Hematopoietic multipotent progenitor cell (in vitro differentiated cells): ENCODE data around the gene SLC25A40. TPM values are rescaled to one million over a fixed set of nuclear protein-coding genes. Genes with fewer than 3 reads are reported as not detected.
"Not testable (repeated sequence)": the region's sequence is repeated elsewhere in the genome, so short reads cannot be mapped to it uniquely, and the experiment has no call there.

Source experiments
- DNase-seq, 3 donors: peaks; one replicate each; pipeline ENCODE4 v3.0.0-alpha.2; 2011 to 2015; ENCODE audit warnings: low read depth in 2 of 3, low spot score in 2 of 3
- total RNA-seq: library from RNA; depleted of rRNA; stranded (reverse); fragments of >200 nt; gene quantifications from one replicate; pipeline ENCODE4 v1.2.3, GENCODE V29; 2012

Gene SLC25A40, protein sequence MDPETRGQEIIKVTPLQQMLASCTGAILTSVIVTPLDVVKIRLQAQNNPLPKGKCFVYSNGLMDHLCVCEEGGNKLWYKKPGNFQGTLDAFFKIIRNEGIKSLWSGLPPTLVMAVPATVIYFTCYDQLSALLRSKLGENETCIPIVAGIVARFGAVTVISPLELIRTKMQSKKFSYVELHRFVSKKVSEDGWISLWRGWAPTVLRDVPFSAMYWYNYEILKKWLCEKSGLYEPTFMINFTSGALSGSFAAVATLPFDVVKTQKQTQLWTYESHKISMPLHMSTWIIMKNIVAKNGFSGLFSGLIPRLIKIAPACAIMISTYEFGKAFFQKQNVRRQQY
- 7.8 TPM for total RNA-seq

DNA sequence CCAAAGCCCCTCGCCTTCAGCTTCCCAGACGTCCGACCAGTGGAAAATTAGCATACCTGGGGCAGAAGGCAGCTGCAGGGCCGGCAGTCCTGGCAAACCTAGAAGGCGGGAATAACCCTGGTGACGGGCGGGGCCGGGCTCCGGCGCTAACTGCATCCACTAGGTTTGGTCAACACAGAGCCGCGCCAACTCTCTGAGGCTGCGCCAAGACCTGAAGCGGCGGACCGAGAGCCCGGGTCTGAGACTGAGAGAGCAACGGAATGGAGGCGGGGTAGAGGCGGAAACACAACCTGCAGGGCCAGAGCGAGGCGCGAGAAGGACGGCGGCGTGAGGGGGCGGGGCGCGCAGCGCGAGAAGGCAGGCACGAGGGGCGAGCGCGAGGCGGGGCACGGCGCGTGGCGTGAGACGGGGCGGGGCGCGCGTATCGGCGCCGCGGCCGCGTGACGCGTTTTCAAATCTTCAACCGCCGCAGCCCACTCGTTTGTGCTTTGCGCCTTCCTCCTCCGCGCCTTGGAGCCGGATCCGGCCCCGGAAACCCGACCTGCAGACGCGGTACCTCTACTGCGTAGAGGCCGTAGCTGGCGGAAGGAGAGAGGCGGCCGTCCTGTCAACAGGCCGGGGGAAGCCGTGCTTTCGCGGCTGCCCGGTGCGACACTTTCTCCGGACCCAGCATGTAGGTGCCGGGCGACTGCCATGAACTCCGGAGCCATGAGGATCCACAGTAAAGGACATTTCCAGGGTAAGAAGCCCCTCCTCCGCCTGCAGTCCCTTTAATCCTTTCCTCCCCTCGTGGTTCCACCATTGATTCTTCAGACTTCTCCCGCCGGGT lies at the start of gene SLC25A40, which contains the start of gene DBF4:
TSS of gene SLC25A40 (minus strand) at position 321 of the 829 bp plus-strand sequence. CDS start 17,633 bp downstream, outside the sequence.
TSS of gene DBF4 (plus strand) at position 454 of the 829 bp plus-strand sequence. CDS start at position 694, 240 bp downstream.
- peak; percentile 87 to 93 (median 92) for DNase-seq

DNA sequence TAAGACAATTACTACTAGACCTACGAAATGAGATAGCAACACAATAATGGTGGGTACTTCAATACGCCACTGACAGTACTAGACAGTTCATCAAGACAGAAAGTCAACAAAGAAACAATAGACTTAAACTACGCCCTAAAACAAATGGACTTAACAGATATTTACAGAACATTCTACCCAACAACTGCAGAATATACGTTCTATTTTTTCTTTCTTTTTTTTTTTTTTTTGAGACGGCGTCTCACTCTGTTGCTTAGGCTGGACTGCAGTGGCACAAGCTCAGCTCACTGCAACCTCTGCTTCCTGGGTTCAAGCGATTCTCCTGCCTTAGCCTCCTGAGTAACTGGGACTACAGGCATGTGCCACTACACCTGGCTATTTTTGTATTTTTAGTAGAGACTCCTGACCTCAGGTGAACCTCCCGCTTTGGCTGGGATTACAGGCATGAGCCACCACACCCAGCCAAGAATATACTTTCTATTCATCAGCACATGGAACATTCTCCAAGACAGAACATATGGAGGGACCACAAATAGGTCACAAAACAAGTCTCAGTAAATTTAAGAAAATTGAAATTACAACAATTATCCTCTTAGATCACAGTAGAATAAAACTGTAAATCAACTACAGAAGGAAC lies 46.7 kb upstream of the SLC25A40 start:
- DNase-seq, result not testable (repeated sequence)

DNA sequence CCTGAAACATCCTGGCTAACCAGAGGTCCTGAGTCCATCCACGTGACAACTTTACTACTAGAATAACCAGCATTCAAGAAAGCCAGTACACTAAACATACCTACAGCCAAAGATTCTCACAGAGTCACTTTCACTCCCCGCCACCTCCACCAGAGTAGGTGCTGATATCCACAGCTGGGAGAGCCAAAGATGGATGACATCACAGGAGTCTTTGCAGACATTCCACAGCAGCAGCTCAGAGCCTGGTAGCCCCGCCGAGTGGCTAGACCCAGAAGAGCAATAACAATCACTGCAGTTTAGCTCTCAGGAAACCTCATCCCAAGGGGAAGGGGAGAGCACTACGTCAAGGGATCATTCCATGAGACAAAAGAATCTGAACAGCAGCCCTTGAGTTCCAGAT lies 44.4 kb upstream of the SLC25A40 start:
- DNase-seq, result no peak

DNA sequence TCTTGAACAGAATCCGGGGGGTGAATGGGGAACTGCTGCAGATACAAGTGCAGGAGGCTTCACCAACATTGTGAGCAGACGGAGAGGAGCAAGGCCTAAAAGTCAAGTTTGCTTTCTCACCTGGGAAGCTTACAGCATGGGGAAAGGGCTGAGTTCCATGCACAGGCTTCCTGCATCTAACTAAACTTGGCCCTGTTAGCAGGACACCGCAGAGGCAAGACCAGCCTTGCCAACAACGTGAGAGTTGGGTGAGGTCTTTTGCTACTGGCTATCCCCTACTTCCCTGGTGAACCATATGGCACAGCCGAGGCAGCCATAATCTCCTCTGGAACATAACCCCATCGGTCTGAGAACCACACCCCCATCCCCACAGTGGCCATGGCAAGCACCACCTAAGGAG lies 43.7 kb upstream of the SLC25A40 start:
- no peak for DNase-seq

DNA sequence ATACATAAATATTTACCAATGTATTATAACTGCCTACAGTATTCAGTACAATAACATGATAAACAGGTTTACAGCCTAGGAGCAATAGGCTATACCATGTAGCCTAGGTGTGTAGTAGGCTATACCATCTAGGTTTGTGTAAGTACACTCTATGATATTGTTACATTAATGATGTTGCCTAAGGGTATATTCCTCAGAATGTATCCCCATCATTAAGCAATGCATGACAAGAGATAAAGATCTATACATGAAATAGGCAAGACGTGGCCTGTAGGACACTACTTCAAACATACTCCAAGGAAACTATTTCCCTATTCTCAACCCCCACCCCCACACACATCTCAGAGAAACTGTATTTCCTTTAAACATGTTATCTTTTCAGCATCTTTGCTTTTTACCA lies 42.6 kb upstream of the SLC25A40 start:
- no peak for DNase-seq

DNA sequence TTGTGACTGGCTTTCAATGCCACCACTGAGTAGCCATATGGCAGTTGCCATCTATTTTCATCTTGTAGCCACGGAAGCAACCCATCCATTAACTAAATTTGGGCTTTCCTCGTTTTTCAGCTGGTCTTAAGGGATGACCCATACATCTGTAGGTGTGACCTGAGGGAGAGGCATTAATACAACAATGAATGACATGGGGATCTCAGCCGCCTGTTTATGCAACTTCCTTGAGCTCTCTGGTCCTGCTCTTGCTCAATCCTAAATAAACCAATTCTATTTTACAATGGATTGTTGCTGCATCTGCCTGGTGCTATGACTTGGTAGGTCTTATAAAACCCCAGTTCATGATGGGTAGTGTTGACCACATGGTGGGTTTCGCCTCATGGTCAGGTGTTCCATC lies 36.0 kb upstream of the SLC25A40 start:
- DNase-seq, result no peak

DNA sequence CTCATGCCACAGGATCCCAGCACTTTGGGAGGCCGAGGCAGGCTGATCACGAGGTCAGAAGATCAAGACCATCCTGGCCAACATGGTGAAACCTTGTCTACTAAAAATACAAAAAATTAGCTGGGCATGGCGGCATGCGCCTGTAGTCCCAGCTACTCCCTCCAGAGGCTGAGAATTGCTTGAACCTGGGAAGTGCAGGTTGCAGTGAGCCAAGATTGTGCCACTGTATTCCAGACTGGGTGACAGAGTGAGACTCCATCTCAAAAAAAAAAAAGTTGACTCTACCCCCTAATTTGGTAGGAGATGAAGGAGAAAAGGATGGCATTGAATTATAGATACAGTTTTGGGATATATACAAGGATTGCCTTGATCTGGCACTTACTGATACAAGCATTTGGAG lies 32.7 kb upstream of the SLC25A40 start:
- not testable (repeated sequence) for DNase-seq

DNA sequence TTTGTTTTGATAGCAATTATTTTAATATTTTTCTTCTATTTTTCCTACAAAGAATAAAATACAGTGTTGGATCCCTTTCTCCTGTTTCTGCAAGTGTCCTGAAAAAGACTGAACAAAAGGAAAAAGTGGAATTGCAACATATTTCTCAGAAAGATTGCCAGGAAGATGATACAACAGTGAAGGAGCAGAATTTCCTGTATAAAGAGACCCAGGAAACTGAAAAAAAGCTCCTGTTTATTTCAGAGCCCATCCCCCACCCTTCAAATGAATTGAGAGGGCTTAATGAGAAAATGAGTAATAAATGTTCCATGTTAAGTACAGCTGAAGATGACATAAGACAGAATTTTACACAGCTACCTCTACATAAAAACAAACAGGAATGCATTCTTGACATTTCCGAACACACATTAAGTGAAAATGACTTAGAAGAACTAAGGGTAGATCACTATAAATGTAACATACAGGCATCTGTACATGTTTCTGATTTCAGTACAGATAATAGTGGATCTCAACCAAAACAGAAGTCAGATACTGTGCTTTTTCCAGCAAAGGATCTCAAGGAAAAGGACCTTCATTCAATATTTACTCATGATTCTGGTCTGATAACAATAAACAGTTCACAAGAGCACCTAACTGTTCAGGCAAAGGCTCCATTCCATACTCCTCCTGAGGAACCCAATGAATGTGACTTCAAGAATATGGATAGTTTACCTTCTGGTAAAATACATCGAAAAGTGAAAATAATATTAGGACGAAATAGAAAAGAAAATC lies 31.2 kb upstream of the SLC25A40 start:
- not testable (repeated sequence) for DNase-seq

DNA sequence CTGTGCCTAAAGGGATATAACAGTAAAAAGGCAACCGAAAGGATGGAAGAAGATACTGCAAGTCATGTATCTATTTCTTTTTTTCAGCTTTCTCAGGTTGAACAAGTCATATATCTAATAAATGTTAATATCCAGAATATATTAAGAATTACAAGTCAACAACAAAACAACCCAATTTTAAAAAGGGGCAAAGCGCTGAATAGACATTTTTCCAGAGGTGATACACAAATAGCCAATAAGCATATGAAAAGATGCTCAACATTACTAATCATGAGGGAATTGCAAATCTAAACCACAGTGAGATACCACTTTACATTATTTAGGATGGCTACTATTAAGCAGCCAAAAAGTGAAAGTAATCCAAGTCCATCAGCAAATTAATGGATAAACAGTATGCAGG lies 23.1 kb upstream of the SLC25A40 start:
- DNase-seq, result no peak

DNA sequence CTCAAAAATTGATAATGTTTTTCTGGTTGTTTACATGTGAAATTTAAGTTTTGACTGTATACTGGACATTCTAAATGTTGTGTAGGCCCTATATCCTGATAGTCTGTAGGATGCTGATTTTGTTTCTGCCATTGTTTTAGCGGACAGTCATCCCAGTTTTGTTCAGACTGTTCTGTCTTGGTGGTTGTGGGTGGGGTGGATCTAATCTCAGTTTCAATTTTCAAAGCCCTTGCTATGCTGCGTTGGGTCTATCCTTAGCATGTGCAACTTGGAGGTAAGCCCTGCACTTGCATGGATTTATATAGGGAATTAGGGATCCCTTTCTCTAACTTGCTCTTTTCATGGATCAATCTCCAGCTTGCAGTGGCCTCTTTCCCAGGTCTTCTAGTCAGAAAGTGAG lies 19.2 kb upstream of the SLC25A40 start:
- DNase-seq, result no peak

DNA sequence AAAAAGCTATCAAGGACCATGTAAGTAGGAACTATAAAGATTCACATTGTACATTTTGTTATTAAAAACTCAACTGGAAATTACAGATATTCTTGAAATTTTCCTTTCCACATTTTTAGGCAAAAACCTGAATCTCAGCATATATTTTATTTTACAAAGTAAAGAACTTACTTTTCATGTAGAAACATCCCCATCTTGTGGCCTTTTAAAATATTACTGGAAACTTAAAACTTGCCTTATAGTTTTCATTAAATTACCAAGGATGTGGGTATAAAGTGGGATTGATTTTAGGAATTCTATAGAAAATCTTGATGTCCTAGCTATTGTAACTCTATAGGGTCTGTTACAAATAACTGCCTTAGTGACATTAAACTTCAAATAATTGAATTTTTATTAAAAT lies 10.7 kb upstream of the SLC25A40 start:
- peak in 2 of 3 donors; percentile 34 to 67 for DNase-seq

DNA sequence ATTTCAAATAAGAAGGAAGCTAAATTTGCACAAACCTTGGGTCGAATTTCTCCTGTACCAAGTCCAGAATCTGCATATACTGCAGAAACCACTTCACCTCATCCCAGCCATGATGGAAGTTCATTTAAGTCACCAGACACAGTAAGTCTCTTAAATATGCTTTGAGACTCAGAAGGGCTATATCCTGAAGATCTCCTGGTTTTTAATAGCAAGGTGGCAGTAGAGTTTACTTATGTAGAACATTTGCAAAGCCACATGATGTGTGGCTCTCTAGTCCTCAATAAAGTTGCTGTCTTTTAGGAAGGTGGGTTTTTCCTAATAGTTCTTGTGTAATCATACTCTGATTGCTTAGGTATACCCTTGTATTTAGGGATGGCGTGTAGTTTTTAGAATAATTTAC lies 8.9 kb upstream of the SLC25A40 start:
- DNase-seq, result no peak

DNA sequence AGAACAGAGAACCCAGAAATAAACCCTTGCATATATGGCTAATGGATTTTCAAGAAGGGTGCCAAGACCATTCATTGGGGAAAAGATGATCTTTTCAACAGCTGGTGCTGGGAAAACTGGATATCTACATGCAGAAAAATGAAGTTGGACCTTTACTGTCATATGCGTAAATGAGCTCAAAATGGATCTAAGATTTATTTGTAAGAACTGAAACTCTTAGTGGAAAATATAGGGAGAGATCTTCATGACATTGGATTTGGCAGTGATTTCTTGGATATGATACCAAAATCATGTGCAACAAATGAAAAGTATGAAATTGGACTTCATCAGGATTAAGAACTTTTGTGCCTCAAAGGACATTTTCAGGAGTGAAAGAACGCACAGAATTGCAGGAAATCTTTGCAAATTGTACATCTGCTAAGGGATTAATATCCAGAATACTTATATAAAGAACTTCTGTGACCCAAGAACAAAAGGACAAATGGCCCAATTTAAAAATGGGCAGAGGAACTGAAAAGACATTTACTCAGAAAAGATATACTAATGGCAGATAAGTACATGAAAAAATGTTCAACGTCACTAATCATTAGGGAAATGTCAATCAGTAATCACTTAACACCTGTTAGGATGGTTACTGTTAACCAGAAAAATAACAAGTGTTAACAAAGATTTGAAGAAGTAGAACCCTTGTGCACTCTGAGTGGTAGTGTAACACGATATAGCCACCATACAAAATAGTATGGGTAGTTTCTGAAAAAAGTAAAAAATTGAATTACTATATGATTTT lies 6.2 kb upstream of the SLC25A40 start:
- DNase-seq, result no peak

DNA sequence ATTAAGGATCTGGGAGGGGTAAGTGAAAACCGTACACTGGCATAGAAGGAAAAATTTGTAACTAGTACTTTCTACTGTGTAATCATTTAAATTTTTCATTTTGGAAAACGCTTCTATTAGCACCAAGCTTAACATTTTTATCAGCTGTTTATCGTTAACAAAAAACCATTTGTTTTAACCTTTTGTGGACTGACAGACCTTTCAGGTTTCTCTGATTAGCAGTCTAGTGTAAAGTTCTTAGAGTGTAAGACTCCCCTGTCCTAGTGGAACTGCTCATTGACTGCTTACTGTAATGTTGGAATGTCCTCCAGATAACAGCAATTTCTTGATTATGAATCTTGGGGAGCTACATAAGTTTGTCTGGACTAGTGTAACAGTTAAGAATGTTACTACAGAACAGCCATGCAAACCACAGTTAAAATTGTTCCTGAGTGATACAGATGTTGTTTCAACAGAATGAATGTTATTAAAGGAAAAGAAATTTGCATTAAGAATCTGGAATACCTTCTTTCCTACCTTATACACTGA lies 2.1 kb upstream of the SLC25A40 start:
- DNase-seq, result no peak

DNA sequence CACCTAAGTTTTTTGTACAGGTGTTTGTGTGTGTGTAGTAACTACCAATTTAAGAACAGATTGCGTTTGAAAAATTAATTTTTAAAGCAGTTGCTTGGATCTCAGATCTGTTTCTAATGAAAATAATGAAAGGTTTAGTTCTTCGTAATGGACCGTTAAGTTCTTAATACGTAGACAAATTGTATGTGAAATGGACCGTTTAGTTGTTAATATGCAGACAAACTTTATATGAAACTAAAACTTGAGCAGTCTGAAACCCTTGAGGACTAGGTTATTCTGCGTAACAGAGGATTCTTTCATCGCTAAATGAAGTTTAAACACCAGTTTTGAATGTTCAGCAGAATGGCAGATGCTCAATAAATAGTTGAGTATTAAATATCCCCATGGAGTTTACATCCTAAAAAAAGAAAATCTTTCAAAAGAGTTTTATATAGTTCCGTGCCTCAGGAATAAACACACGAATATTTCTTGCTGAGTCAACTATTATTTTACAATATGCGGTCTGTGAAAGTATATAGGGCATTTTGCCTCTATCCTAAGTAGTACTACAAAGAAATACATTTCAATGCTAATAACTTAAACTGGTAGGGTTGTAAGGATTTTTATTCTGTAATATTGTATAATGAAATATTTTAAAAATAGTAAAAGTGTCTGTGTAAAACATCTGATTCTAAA lies 1.3 kb upstream of the SLC25A40 start:
- no peak for DNase-seq

DNA sequence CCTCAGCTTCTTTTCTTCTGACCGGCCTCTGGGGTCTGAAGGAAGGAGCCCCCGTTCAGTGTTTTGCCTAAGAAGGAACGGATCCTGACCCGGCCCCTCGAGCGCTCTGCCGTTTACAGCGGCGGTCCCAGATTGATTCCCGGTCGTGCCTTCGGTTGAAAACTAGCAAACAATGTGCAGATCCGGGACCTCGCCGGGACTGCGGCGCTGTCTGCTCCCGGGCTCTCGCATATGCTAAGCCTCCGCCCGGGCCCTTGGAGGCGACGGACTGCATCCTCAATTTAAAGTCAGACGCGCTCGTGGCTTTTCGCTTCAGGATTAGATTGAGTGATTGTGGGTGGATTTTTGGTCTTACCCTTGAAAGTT lies 692 bp upstream of the SLC25A40 start:
- peak in 2 of 3 donors; percentile 45 to 51 for DNase-seq

DNA sequence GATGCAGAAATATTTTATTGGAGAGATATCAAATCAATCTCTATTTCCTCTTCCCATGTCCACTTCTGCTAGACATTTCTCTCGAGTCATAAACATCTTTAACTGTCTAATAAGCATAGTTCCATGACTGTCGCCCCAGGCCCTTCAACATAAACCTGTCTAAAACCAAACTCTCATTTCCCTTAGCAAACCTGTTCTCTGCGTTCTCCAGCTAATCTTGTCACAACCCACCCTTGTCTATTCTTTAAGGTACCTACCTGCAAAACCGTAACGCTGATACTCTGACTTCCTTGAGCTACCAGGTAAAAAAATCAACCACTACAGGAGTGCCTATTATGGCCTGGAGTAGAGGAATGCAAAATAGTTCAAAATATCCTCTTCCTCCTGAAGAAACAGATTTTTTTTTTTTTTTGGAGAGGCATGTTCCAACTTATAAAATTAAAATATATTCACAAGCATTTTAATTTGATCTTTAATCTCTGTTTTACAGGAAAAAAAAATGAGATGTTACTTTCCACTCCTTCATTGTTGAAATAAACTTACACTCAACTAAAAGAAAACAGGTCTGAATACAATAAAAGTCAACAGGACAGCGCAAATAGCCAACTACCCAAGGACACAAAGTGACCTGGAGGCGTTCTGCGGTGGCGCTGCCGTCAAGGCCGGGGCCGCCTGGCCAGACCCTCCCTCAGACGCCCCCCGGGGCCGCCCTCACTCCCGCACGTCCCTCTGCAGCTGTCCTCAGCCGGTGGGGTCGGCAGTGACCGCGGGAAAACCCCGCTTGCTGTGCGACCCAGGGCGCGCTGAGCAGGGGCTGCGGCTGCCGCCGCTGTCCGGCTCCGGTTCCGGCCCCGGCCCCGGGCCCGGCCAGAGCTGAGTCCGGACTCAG lies 765 bp downstream of the SLC25A40 start:
- DNase-seq, result no peak

DNA sequence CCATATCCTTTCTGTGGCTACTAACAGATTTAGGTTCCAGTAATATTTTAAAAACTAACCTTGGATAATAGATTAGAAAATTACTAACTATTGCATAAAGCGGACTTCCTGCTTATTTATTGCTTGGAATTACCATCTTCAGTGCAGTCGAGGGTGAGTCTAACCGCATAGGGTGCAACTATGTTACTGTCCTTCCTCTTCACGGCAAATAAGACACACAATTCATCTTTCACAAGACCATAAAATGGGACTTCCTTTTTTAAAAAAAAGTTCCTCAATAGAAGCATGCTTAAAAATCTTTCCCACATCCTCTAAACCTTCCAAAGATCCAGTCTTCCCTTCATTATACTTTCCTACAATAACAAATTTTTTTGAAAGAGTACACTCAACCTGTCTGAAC lies 2.1 kb downstream of the SLC25A40 start:
- peak in 1 of 3 donors; percentile 24 for DNase-seq
